ENCODE measurements around the gene FBXO47.

DNA sequence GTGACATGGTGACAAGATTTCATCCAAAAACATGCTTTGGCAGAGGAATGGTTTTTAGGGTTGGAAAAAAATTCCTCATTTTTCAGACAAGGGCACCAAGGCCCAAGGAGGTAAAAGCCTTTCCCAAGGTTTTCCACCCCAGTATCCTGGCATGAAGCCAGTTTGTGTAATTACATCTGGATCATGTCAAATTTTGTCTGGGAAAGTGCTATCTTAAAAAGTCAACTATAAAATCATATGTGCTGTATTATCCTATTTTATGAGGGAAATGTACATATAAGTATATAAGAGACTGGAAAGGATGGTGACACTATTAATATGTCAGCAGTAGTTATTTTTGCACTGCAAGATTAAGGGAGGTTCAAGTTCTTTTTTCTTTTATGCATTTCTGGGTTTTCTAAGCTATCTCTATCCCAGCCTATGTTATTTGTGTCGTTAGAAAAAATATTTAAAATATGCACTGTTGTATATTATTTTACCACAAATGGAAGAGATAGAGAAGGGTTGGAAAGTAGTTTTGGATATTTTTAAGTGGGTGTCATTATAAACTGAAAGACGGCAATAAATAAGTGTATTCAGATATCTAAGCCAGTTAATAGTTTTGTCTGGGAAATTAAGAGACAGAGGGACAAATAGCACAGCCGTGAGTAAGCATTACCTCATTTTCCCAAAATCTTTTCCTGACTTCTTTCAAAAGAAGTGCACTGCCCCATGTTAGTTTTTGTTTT lies 13.5 kb upstream of the FBXO47 start:
- TF ChIP-seq, protein P1, sequence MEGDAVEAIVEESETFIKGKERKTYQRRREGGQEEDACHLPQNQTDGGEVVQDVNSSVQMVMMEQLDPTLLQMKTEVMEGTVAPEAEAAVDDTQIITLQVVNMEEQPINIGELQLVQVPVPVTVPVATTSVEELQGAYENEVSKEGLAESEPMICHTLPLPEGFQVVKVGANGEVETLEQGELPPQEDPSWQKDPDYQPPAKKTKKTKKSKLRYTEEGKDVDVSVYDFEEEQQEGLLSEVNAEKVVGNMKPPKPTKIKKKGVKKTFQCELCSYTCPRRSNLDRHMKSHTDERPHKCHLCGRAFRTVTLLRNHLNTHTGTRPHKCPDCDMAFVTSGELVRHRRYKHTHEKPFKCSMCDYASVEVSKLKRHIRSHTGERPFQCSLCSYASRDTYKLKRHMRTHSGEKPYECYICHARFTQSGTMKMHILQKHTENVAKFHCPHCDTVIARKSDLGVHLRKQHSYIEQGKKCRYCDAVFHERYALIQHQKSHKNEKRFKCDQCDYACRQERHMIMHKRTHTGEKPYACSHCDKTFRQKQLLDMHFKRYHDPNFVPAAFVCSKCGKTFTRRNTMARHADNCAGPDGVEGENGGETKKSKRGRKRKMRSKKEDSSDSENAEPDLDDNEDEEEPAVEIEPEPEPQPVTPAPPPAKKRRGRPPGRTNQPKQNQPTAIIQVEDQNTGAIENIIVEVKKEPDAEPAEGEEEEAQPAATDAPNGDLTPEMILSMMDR (conservative IDR thresholded peaks at IDR 0.05), result no peak
- TF ChIP-seq ZFX (IDR thresholded peaks at IDR 0.05), result no peak
